EL (cell line): ENCODE data around the gene FICD.

Experiments
- DNase-seq: peaks from one replicate; pipeline ENCODE4 v3.0.0-alpha.2; 2016

FICD gene

DNA sequence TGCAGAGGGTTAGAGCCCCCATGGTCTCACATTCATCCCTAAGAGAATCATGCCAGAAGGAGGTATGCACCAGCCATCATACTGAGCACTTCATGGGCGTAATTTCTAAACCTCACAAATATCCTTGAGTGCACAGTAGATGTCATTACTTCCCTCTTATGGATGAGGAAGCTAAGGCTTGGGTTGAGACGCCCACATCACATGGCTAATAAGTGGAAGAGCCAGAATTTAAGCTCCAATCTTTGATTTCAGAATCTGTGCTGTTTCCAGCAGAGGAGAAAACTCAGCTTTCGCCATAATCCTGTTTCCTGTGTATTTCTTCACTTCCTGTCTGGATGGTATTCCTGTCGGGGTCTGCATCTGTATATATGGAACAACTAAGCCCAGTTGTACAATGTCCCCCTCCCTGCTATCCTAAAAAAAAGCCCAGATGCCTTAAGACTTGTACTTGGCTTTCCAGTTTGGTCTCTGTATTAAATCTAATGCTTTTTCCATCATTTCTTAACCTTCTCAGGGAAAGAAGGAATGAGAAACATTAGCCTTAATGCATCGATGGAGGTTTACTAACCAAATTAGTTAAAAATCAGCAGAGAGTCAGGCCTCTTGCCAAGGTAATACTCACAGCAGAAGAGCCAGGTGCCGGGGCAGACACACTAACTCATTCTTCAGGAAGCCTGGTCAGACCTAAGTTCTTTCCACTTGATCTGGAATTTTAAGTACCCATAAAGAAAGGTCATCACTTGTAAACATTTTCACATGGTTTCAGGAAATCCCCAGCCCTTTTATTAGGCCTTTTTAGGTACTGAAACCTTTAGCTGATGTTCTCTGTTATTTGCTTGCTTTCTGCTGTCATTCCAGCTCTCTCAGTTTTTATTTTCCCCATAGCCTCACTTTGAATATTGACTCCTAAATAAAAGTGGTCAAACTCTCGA, 52.6 kb downstream of the FICD start:
- no peak for DNase-seq

DNA sequence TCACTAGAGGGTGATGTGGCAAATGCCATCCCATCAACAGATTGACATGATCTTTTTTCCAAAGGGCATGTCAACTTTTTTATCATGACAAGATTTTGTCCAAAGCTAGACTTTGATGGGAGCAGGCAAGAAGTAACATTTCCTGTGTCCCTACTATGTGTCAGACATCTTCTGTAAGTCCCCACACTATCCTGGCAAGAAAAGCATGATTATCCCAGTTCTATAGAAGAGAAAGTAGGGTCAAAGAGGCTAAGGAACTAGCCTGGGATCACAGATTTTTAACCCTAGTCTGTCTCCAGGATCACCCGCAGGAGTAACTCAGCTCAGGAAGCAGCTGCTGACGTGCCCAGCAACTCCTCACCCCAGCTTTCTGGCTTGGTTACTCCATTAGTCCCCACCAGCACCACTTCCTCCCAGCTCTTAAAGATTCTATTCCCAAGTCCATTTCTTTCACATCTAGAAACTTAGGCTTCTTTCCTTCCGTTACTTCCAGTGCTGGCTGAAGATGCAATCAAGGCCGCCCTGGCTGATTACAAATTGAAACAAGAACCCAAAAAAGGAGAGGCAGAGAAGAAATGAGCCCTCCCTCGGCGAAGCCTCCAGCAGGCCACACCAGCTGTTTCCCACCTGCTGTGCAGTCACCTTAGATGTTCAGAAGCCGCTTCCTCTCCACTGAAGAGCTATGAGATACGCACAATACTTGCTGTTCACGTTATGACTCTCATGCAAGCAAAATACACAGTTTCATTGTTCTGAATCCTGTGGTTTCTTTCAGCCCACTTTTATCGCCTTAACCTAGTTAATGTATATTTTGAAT, 53.5 kb downstream of the FICD start:
- DNase-seq, result no peak
